ENCODE measurements around the gene NOS3. TPM values are rescaled to one million over a fixed set of nuclear protein-coding genes. Genes with fewer than 3 reads are reported as not detected.
A peak's percentile ranks its signal among the peaks of the same experiment; 100 is the strongest.

NOS3 gene
- total RNA-seq, 1 donor from 2014 or later: 1.8 TPM

GRCh38 chr7:151038951-151039849, 48.4 kb downstream of the NOS3 start:
- Histone ChIP-seq H3K4me3 (ENCODE audit: insufficient read depth, low read depth, low read length) (no peak overlapping the region), H3K36me3 (ENCODE audit: insufficient read depth, low read length) (peaks cover 5% of the 10 kb centered on the region), H3K9ac (ENCODE audit: low read length) (peak overlapping the region; percentile 78), H3K79me2 (ENCODE audit: insufficient read depth, low read length) (no peaks in the 10 kb centered on the region), H3K4me1 (ENCODE audit: insufficient read depth, low read length) (peaks cover 21% of the 10 kb centered on the region), H3K27ac (ENCODE audit: low read depth, low read length) (peak overlapping the region; percentile 91), H4K20me1 (ENCODE audit: insufficient read depth, low read length) (no peaks in the 10 kb centered on the region), H3K4me2 (ENCODE audit: low read length) (peak overlapping the region; percentile 73), H3K27me3 (ENCODE audit: insufficient read depth, low read length) (no peaks in the 10 kb centered on the region), H3K9me3 (ENCODE audit: insufficient read depth, low read depth, low read length) (no peaks in the 10 kb centered on the region), H2AFZ (ENCODE audit: low read depth, low read length) (no peak overlapping the region)
- Mint-ChIP-seq H3K4me1 (ENCODE audit: low read depth, unreplicated experiment) (peaks cover 30% of the 10 kb centered on the region), H3K27me3 (ENCODE audit: low read depth, unreplicated experiment) (no peaks in the 10 kb centered on the region), H3K9me3 (ENCODE audit: unreplicated experiment) (no peaks in the 10 kb centered on the region), H3K36me3 (ENCODE audit: low read depth, unreplicated experiment) (peaks cover 8% of the 10 kb centered on the region), H3K4me3 (ENCODE audit: unreplicated experiment) (peak overlapping the region; percentile 50), H3K27ac (ENCODE audit: unreplicated experiment) (peak overlapping the region; percentile 98)
- TF ChIP-seq EZH2 (IDR thresholded peaks at IDR 0.05; ENCODE audit: insufficient read depth, low read length) (no peak), CTCF (IDR thresholded peaks at IDR 0.05; ENCODE audit: insufficient read depth, low read depth, low read length) (no peak)
- DNase-seq (ENCODE audit: low read depth): peak; percentile 92
- FAIRE-seq: peak; percentile 47

GRCh38 chr7:151039850-151040548, 49.2 kb downstream of the NOS3 start:
- Histone ChIP-seq H3K9ac (ENCODE audit: low read length) (peak overlapping the region; percentile 49), H3K27ac (ENCODE audit: low read depth, low read length) (peak overlapping the region; percentile 91)

More at GRCh38 chr7:151039850-151040548, 49.2 kb downstream of the NOS3 start:
- Mint-ChIP-seq H3K4me1 (ENCODE audit: low read depth, unreplicated experiment) (peaks cover 30% of the 10 kb centered on the region), H3K27me3 (ENCODE audit: low read depth, unreplicated experiment) (no peaks in the 10 kb centered on the region), H3K9me3 (ENCODE audit: unreplicated experiment) (no peaks in the 10 kb centered on the region), H3K4me3 (ENCODE audit: unreplicated experiment) (peak overlapping the region; percentile 50), H3K27ac (ENCODE audit: unreplicated experiment) (peak overlapping the region; percentile 98), H3K36me3 (ENCODE audit: low read depth, unreplicated experiment) (peaks cover 12% of the 10 kb centered on the region)
- Histone ChIP-seq H4K20me1 (ENCODE audit: insufficient read depth, low read length) (no peaks in the 10 kb centered on the region), H3K4me2 (ENCODE audit: low read length) (peak overlapping the region; percentile 73), H3K4me1 (ENCODE audit: insufficient read depth, low read length) (peaks cover 21% of the 10 kb centered on the region), H3K27me3 (ENCODE audit: insufficient read depth, low read length) (no peaks in the 10 kb centered on the region), H3K79me2 (ENCODE audit: insufficient read depth, low read length) (no peaks in the 10 kb centered on the region), H3K9me3 (ENCODE audit: insufficient read depth, low read depth, low read length) (no peaks in the 10 kb centered on the region), H2AFZ (ENCODE audit: low read depth, low read length) (no peak overlapping the region), H3K4me3 (ENCODE audit: insufficient read depth, low read depth, low read length) (no peak overlapping the region), H3K36me3 (ENCODE audit: insufficient read depth, low read length) (peaks cover 5% of the 10 kb centered on the region)
- peak; percentile 9 for DNase-seq (ENCODE audit: low read depth)
- no peak for TF ChIP-seq EZH2 (IDR thresholded peaks at IDR 0.05; ENCODE audit: insufficient read depth, low read length)
- no peak for TF ChIP-seq CTCF (IDR thresholded peaks at IDR 0.05; ENCODE audit: insufficient read depth, low read depth, low read length)
- no peak for FAIRE-seq

All from astrocyte (in vitro differentiated cells and primary cell).